AG09309 (cell line): ENCODE results near the gene ZNHIT3.

ENCODE experiments used
- DNase-seq: peaks from one replicate; pipeline ENCODE4 v3.0.0-alpha.2; 2010; ENCODE audit warnings: low read depth
- H3K4me3 ChIP-seq: 2 replicates; pipeline ENCODE4 v1.5.1; 2011; ENCODE audit warnings: mild to moderate bottlenecking, low read depth, low read length, moderate library complexity; ENCODE audit not compliant: control insufficient read depth
- TF ChIP-seq, protein P1 (sequence below): IDR thresholded peaks from 2 replicates; pipeline ENCODE4 v1.5.1; 2011; ENCODE audit warnings: mild to moderate bottlenecking, low read depth, low read length, inconsistent platforms; ENCODE audit not compliant: insufficient read depth, control insufficient read depth; ENCODE audit errors: missing control alignments

Gene ZNHIT3

DNA sequence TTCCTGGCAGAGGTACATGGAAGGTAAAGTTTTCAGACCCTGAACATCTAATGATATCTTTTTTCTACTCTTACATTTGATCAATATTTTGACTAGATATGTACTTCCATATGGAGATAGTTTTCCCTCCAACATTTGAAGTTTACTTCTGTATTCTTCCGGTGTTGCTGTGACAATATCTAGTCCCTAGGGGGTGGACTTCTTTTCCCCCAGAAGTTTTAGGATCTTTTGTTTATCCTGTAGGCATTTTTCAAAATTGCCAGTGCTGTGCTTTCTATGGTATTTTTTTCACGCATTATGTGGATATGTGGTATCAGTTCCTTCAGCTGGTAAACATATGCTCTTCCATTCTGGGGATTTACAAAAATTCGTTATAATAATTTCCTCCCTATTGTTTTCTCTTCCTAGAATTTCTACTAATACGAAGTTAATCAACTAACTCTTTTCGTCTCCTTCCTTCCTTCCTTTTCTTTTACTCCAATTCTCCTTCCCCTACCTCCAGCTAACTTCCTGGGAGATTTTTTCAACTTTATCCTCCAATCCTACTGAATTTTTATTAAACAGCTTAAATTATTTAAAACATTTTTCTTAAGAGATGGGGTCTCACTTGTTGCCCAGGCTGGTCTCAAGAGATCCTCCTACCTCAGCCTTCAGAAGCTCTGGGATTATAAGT lies 26.1 kb upstream of the ZNHIT3 start:
- DNase-seq = no peak
- H3K4me3 ChIP-seq = no peak overlapping the region
- TF ChIP-seq, protein P1, sequence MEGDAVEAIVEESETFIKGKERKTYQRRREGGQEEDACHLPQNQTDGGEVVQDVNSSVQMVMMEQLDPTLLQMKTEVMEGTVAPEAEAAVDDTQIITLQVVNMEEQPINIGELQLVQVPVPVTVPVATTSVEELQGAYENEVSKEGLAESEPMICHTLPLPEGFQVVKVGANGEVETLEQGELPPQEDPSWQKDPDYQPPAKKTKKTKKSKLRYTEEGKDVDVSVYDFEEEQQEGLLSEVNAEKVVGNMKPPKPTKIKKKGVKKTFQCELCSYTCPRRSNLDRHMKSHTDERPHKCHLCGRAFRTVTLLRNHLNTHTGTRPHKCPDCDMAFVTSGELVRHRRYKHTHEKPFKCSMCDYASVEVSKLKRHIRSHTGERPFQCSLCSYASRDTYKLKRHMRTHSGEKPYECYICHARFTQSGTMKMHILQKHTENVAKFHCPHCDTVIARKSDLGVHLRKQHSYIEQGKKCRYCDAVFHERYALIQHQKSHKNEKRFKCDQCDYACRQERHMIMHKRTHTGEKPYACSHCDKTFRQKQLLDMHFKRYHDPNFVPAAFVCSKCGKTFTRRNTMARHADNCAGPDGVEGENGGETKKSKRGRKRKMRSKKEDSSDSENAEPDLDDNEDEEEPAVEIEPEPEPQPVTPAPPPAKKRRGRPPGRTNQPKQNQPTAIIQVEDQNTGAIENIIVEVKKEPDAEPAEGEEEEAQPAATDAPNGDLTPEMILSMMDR = no peak

DNA sequence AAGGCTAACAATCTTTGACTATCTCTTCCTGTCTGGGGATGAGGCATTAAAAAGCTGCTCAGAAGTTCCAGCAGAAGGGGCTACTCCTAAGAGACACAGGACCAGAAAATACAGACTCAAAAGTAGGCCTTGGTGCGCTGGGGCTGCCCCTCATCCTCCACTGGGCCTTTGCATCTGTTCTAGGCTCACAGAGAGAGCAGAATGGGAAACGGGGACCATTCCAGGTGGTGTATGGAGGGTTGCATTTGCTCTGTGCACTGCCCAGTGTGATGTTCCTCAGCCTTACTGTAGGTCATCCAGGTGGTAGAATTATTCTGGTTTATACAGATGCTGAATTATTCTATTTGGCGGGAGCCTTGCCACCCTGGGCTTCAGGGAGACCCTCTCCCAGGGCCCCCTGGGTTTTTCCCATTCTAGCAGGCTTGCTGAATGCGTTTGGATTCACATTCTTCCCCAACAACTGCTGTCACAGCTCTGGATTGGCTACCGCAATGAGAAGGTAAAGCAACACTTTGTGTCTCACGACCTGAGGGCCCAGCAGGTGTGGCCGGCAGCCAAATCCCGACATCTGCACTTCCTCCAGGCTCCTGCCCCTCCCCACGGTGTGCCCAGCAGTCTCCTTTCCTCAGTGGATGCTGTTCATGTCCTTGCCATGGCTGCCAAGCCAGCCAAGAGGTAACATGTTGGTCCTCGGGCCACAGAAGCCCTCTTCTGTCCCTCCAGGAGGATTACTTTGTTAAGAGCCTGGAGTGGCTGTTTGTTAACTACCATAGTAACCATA lies 25.0 kb upstream of the ZNHIT3 start:
- no peak for DNase-seq
- TF ChIP-seq, protein P1 = no peak
- no peak overlapping the region for H3K4me3 ChIP-seq

DNA sequence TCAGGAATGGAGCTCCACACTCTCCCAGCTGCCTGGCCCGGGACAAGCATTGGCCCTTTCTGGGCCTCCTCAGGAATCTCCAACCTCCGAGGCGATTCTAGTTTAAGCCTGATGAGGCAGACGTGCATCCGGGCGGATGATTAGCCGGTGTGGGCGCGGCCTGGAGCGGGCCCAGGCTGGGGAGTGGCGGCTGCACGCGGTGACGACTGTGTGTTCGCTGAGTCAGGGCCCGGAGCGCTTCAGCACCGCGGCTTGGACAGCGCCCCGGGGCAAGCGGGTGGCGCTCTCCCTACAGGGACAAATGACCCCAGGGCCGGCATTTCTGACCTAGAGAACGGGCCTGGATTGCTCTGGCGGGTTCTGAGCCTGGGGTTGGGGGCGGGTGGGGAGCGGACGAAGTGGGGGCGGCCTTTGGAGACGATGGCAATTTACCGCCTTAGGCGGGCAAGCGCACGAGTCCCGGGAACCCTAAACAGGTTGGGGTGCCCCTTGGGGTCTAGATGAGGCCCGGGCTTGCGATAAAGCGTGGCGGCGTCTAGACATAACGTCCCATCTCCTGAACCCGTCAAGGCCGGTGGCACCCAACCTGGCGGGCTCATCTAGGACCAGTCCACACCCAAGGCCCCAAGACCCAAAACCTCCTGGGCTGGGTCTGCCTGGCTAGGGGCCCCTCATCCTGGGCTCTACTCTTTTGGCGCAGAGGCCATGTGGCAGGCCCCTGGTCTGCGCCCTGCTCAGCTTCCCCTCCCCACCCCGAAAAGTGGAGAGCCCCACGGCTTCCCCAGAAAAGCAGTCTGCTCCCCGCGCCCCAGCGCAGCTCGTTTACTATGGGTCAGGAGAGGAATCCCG lies 22.3 kb upstream of the ZNHIT3 start:
- DNase-seq = no peak
- TF ChIP-seq, protein P1 = peak; percentile 5
- no peak overlapping the region for H3K4me3 ChIP-seq

DNA sequence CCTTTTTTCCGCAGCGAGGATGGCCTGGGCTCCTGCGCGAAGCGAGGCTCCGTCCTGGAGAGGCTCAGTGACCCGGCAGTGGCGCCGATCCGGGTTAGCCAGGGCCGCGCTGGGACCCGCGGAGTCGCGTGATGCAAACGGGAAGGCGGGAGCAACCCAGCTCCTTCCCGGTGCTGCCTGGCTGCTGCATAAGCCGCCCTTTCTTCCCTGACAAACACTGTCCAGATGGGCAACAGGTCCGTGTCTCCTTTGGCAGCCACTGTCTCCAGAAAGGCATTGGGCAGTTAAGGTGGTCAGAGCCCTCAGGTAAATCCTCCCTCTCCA lies 21.8 kb upstream of the ZNHIT3 start:
- no peak for DNase-seq
- no peak overlapping the region for H3K4me3 ChIP-seq
- TF ChIP-seq, protein P1 = no peak

DNA sequence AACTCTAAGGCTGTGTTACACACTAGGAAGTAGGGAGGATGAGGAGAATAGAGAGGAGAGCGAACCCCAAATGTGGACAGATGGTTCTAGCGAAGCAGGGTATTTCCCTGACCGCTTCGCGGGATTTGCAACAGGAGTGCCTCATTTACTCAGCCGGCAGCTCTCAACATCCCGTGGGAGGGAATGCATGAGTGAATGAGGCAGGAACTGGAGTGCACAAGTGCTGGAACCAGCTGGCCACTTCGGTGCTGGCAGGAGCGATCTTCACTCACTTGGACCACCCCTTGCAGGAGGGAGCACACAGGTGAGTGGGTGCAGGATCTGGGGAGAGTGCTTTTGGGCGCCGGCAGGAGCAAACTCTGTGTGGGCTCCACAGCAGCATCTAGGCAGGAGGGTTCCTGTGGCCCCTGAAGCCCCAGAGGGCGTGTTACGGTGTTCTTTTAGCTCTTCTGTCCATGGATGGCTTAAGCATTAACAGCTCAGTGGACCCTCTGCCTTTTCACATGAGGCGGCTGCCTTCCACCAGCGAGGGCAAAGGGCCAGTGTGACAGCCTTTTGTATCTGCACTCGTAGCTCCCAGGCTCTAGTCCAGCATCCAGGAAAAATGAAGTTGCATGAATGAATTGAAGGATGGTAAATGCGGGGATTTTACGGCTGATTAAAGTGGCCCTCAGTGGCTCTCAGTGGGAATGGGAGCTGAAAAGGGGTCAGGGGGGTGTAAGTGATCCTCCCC lies 17.4 kb upstream of the ZNHIT3 start:
- no peak for DNase-seq
- H3K4me3 ChIP-seq = no peak overlapping the region
- TF ChIP-seq, protein P1 = no peak

DNA sequence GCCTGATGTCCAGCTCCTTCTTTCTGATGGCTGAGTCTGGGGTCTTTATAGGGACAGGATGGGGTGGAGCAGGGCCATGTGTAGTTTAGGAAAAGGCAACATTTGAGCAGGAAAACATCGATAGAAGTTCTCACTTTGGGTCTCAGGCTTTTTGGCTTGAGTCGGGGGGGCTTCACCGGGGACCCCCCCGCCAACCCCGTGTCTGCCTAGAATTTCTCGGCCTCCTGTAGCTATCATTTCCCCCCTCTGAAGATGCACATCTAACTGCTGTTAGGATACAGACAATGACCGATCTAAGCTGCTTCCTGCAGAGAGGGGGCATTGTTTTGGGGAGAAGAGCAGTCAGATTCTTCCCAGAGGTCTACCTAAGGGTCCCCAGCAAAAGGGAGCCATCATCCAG lies 16.7 kb upstream of the ZNHIT3 start:
- TF ChIP-seq, protein P1 = no peak
- no peak for DNase-seq
- H3K4me3 ChIP-seq = no peak overlapping the region
